ENCODE data around the gene POMGNT2.

DNA sequence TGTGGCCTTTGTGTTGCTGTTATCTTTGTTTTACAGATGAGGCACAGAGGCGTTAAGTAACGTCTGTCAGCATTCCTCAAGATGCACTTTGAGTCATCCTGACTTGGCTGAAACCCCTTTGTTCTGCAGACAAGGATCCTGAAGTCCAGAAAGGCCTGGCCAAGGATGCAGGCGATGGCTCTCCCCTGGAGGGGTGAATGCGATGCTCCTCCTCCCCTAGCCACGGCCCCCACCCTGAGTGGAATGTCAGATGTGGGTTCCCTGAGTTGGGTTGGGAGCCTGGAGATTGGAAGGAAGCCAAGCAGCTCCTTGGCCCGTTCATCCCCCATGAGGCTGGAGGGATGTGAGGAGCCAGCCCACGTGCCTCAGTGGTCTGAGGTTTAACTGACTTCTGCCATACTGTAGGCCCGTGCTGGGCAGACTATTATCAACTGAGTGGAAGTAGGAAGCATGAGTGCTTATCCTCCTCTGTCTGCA lies 43.3 kb downstream of the POMGNT2 start:
- TF ChIP-seq, protein P1, sequence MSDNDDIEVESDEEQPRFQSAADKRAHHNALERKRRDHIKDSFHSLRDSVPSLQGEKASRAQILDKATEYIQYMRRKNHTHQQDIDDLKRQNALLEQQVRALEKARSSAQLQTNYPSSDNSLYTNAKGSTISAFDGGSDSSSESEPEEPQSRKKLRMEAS (IDR thresholded peaks at IDR 0.05; ENCODE audit: low read depth): no peak
- TF ChIP-seq NRF1 (IDR thresholded peaks at IDR 0.05; ENCODE audit: low read depth, low read length) (no peak), EP300 (IDR thresholded peaks at IDR 0.05; ENCODE audit: borderline replicate concordance in 1 of 2, low read depth in 1 of 2, low read length in 1 of 2) (no peak)
